SK-MEL-5 (cell line): ENCODE results near the gene TRPV4. TPM values are rescaled to one million over a fixed set of nuclear protein-coding genes. Genes with fewer than 3 reads are reported as not detected.

Experiments
- DNase-seq: peaks from one replicate; pipeline ENCODE4 v3.0.0-alpha.2; 2016; ENCODE audit warnings: low read depth, low spot score
- in situ Hi-C: cut with HindIII; loops from 2 replicates; pipeline ENCODE4 v1.10.0; 2016; ENCODE audit warnings: low sequenced_read_pairs, high pct_unique_total_duplicates, low pct_unique_long_range_greater_than_20kb
- total RNA-seq: library from RNA; depleted of rRNA; stranded (reverse); fragments of >200 nt; shearing (Covaris generic); gene quantifications from 2 replicates; pipeline ENCODE4 v1.2.3, GENCODE V29; 2014

TRPV4 gene
- total RNA-seq, 1 experiment from 2014 or later, result 0.13 TPM

DNA sequence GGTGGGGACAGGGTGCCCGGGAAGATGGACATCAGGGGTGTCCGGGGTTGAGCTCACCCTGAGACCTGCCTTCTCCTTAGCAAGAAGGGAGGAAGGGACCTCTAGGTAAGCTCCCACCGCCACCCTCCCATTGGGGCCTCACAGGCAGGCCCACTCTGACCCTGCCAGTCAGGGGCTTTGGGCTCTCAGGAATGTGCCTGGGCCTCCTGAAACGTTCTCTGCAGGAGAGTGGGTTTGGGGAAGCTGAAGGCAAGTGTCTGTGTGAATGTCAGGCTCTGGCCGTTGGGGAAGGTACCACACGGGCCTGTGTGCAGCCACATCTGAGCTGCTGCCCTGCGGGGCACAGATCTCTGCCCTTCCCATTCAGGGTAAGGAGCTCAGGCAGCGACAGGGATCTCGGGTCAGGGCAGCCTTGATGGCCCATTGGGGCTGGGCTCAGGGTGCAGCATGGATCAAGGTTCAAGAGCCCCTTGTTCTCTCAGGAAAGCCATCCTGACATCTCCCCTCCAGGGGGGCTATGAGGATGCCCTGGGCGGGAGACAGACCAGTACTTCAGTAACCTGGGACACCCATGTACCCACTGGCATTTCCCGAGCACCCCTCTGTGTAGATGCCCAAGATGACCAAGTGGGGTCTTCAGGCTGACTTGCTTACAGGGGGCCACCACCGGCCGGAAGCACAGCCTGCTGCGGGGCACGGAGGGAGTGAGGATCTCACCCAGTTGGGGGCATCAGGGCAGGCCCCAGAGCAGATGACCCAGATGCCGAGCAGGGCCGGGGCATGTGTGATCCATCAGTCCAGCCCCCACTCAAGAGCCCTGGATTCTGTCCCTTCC, 89.9 kb downstream of the TRPV4 start:
- no peak for DNase-seq
- in situ Hi-C loops, result no loop called here

DNA sequence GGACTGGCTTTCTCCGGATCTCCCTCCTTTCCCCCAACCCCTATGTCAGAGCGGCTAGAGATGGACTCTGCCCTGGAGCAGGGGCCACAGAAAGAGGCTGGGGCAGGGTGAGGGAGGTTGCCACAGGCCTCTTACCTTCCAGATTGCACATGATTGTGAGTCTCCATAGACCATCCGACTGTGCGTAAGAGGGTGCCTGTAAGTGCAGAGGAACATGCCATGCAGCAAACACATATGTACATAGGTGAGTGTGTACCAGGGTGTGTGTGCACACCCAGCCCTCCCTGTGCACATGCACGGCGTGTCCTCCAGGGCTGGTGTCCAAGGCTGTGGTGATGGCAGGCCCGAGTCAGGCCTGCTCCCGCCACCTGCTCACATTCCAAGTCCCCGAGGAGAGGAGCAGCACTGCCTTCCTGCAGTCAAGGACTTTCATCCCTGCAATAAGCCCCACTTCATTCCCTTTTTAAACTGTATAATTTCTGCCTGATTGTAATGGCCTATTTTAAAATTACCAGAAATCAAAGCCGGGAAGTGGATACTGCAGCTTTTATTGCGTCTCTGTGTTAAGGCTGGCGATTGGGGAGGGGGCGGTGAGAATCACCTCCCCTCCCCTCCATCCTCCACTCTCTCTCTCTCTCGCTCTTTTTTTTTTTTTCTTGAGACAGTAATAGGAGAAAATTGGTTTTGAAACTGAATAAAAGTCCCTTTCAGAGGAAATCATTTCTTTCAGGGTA, 91.1 kb downstream of the TRPV4 start:
- no peak for DNase-seq
- in situ Hi-C loops, result no loop called here

DNA sequence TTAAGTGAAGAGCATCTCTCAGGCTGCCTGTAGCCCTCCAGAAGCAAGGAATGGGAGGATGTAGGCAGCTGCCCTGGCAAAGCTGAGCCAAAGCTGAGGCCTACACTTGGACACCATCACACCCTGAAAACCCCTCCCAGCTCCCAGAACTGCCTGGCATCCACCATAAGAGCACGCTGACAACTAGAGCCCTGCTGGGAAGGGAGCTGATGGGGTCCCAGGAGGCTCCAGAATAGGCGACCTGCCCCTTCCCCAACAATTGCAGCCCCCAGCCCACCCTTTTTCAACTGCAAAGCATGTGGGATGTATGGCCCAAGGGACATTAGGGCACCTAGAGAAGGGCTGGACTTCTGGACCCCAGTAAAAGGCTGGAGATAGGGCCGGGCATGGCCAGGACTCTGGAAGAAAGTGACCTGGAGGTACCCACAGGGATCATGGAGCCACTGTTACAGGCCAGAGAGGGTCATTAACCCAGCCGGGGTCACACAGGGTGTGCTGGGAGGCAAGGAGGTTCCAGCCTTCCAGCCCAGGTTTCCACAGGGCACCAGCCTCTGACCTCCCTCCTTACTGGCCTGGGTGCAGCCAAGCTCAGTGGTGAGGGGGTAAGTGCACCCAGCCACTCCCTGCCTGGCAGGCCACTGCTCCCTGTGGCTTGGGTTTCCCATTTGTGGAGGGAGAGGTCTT, 91.8 kb downstream of the TRPV4 start:
- no peak for DNase-seq

DNA sequence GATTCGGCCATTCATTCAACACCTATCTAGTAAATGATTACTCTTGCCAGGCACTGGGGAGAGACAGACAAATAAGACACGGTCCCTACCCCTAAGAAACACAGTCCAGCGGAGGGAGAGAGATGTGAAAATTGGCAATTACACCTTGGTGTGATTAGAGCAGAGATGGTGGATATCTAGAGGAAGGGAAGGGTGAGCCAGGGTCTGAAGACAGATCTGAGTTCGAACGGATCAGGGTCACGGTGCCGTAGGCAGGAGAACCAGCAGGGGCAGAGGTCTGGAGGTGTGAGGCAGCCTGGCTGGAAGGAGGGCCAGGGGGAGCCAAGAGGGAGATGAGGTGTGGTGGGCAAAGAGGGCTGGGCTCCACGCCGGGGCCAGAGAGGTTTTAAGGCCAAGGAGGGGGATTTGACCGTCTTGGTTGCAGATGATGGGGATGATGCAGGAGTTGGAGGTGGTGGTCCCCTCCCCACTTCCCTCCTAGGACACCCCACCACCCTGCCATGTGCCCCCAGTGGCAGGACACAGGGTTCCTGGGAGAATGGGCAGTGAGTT, 92.4 kb downstream of the TRPV4 start:
- in situ Hi-C loops, result no loop called here
- DNase-seq, result no peak

More for the DNA sequence above, 91.8 kb downstream of the TRPV4 start:
- in situ Hi-C loops, result no loop called here

DNA sequence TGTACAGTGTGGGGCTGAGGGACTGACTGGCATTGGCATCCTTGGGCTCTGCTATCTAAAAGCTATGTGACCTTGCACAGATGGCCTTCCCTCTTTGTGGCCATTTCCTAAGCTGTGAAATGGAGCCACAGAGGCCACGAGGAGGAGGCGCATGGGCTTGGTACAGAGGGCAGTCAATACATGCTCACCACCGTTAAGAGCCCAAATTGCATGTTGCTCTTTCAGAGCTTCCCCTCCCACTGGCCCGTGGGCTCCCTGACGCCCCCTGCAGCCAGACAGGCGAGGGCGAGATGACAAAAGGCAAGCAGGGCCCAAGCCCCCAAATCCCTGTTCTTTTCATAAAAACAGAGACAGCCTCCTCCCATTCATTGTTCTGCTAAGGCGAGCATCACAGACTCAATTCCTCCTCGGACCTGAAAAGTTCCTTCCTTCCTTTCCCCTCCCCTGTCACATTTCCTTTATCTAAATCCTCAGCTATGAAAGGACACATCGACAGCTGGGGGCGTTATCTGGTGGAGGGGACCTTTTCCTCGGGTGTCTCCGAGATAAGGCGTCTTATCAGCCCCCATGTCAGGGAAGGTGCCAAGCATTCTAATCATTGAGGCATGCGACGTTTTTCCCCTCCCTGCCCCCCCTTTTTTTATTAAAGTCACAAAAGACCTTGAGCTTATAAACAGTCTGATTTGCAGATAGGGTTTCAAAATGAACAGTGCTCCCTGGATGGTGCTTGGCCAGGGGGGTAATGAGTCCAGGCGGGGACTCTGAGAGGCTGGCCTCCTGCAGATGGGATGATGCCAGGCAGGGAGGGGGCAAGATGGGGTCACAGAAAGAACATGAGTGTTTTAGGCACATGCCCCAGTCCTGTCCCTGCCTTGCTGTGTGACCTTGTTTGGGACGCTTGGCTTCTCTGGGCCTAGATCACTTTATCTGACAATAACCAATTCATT, 93.2 kb downstream of the TRPV4 start:
- in situ Hi-C loops, result no loop called here

DNA sequence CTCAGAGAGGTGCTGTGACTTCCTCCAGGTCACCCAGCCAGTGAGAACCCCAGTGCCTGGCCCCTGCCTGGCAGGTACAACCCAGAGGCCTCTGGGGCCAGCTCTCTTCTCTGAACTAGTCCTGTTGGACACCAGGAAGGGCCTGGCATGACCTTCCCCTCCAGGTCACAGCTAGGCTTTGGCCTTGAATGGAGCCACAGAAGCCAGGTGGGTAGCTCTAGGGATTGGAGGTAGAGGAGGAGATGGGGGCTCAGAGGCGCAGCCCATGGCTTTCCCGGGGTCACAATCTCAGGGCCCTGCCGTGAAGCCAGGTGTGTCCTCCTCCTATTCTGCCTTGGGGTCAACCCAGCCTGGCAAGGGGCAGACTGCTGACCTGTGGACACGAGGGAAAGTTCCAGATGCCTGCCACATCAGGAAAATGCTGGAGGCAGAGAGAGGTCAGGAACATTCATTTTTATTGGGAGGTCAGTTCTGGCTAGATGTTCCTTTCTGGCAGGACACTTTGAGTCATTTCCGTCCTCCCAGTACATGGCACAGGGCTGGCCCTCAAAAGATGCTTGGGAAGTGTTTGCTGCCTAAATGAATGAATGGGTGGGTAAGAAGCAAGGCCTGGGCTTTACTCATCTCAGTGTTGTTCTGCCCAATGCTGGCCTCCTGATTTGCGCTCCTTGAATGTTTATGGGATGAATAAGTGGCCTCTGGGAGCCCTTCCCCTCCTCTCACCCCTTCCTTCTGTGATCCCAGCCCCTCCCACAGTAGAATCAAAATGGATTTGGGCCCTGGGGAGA, 94.1 kb downstream of the TRPV4 start:
- in situ Hi-C loops, result no loop called here
- DNase-seq, result no peak

More for the DNA sequence above, 93.2 kb downstream of the TRPV4 start:
- DNase-seq, result peak; percentile 50

DNA sequence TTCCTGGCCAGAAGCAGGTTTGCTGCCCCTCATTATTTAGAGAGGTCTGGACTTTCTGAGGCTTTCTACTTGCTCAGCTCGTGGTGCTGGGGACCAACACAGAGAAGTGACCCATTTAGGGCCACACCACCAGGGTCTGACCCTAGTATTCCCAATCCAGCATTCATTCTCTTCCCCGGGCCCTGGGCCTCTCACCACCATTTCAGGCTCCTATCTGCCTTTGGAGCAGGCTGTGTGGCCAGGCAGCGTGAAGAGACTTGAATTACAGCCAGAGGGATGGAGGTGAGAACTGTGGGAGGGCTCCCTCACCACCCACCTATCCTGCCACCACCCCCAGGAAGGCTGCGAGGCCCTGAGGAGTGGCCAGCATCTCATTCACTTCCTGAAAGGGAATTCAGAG, 95.0 kb downstream of the TRPV4 start:
- in situ Hi-C loops, result no loop called here
- no peak for DNase-seq

DNA sequence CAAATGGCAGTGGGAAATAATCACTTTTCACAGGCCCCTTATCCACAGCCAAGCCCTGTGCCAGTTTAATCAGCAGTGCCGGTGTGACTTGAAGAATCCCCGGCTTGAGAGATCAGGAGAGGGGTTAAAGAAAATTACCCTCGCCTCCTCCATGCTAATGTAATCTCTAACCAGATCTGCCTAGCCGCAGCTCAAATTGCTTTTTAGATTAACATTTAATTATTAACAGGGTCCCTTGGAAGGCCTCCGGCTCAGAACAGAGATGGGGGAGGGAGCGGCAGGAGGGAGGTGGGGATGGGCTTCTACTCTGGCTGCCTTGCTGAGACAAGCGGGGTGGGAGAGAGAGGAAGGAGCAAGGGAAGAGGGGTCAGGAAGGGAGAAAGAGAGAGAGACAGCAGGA, 95.6 kb downstream of the TRPV4 start:
- in situ Hi-C loops, result no loop called here
- no peak for DNase-seq

DNA sequence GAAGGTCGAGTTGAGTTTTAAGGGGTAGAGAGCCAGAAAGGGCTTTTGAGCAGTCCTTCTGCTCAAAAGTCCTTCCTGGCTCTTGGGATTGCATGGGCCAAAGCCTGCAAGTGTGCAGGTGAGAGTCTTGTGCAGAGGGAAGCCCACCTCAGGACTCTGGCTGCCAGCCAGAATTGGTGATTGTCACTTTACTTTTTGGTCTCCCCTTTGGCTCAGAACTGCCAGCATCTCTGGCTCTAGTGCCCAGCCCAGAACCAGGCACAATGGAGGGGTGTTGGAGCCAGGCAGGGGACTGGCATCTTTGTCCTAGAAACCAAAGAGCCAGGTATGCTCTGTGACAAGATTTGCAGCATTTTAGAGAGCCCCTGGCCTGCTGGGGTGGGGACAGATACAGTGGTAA, 96.1 kb downstream of the TRPV4 start:
- in situ Hi-C loops, result no loop called here
- no peak for DNase-seq

DNA sequence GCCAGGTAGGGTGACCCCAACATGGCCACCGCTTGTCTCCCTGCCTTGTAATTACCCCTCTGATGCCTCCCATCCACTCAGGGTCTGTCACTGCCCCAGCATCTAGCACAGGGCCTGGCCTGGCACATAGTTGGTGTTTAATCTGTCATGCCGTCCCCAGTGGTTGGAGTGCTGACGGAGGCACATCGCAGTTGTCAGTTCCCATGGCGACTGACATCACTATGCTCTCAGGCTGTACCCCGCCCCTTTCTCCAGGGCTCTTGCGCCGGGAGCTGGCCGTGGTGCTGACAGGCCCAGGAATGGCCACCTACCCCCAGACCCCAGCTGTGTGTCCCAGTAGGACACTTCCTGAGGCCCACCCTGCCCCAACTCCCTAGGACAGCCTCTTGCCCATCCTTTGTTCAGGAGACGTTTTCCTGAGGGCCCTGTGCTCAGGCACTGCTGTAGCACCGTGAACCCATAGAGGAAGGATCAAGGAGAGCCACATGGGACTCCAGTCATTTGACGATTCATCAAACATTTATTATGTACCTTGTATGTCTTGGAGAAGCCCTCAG, 96.6 kb downstream of the TRPV4 start:
- no peak for DNase-seq
- in situ Hi-C loops, result no loop called here

DNA sequence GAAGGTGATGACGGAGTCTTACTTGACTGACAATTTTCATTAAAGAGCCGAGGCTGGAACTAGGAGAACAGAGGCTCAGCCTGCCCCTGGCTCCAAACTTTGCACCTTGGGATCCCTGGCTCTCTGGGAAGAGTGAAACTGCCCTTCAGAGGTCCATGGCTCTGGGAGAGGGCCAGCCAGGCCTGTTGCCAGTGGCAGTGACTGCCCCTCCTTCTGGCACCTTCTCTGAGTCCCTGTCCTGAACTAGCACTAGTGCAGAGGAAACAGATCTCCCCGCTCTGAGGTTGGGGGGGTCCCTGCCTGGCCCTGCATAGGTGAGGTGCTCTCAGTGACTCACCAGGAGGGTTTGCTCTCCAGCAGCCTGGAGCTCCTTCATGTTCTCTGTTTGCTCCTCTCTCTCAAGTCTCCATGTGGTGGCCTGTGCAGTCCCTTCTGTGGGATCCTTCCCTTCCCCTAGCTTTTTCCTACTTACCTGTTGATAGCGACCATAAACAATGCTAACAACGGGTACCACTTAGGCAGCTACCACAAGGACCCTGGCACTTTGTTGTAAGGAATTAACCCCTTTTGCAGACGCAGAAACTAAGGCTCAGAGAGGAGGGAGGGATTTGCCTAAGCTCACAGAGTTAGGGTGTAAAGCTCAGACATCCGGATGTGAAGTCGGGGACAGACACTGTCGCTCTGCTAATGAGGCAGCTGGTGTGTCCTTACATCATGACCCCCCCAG, 97.2 kb downstream of the TRPV4 start:
- in situ Hi-C loops, result no loop called here
- DNase-seq, result no peak

DNA sequence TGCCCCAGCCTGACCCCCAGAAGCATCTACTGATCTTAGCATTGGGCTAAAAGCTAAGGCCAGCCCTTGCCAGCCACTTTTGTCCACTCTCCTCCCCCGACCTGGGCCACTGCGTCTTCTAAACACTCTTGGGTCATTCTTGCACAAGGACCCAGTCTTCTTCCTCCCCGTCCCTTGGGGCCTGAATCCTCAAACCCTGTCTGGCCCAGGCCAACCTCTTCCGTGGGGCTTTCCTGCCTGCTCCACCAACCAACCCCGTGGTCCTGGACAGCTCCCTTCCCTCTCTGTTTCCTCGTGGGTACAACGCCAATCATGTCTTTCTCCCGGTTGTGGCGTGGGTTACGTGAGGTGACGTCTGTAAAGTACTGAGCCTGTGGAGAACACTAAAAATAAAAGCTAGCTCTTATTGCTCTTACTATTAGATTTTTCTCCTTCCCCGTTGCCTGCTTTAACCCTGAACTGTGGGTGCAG, 98.1 kb downstream of the TRPV4 start:
- DNase-seq, result no peak
- in situ Hi-C loops, result no loop called here

DNA sequence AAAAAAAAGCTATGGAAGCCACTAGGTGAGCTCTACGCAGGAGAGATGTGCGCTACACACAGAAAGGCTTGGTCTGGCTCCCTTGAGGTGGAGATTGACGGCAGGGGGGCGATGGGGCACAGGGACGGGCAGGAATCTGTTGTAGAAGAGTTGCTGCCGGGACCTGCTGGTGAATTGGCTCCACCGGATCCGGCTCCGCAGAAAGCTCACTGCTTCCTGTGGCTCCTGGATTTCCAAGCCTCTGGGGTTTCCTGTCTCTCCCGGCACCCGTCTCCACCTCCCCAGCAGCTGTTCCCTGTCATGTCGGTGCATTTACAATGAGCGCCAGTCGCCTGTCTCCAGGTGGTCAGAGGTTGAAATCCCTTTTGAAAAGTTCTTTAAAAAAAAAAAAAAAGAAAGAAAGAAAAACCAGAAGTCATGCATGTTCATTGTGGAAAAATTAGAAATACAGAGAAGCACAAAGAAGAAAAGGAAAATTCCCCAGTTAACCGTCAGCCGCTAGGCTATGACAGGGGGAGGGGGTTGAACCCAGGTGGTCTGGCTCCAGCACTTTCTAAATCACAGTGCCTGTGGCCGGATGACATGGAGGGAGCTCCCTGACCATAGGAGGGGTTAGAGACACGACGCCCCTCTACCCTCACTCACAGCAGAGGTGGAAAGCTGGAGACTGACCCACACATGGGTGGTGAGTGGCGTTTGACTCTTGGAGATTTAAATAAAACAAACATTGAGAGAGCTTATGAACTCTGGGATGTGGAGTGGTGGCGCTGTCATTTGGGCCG, 98.8 kb downstream of the TRPV4 start:
- DNase-seq, result no peak
- in situ Hi-C loops, result no loop called here
